GM12878 (cell line): ENCODE results near the gene GAREM1. TPM values are rescaled to one million over a fixed set of nuclear protein-coding genes. Genes with fewer than 3 reads are reported as not detected.

Source experiments
- ATAC-seq: fragments of 200-7000 bp; cut with Tn5 transposase; 3 replicates; pipeline ENCODE4 v1.9.1; 2020; ENCODE audit warnings: mild to moderate bottlenecking, moderate library complexity
- BruUV-seq: library from RNA; stranded (reverse); fragments of 400-500 nt; replicated peaks from 2 replicates; lab custom pipeline; 2021; lab: Mats Ljungman, UMichigan
- CTCF ChIA-PET: fragments of 300-600 bp; sonication (Branson Sonifier 250); formaldehyde crosslinking; extraction: SDS; loops from one replicate; lab custom pipeline; 2021; ENCODE audit warnings: inconsistent platforms; lab: Yijun Ruan, JAX
- POLR2A ChIA-PET: fragments of 350-600 bp; formaldehyde crosslinking; extraction: SDS; loops from one replicate; lab custom pipeline; 2021; ENCODE audit warnings: inconsistent platforms; lab: Charles Lee
- RAD21 ChIA-PET: fragments of 300-600 bp; sonication (Branson Sonifier 250); formaldehyde crosslinking; loops from one replicate; lab custom pipeline; 2023; ENCODE audit warnings: antibody characterized with exemption; ENCODE audit not compliant: unreplicated experiment; lab: Charles Lee
- SMC1A ChIA-PET: fragments of 300-600 bp; sonication (Branson Sonifier 250); formaldehyde crosslinking; loops from one replicate; lab custom pipeline; 2023; ENCODE audit not compliant: unreplicated experiment, uncharacterized antibody; lab: Charles Lee
- DNase-seq: peaks from one replicate; pipeline ENCODE4 v3.0.0-alpha.2; 2011; ENCODE audit warnings: low read depth, low spot score
- FAIRE-seq: peaks from 3 replicates; lab custom pipeline; 2011; peaks lifted over from hg19 to GRCh38; lab: Jason Lieb, UNC
- H2AFZ ChIP-seq: 2 replicates; pipeline ENCODE4 v1.6.0; 2011; ENCODE audit warnings: low read depth, low read length, control low read depth; ENCODE audit not compliant: control insufficient read depth
- H3K27ac ChIP-seq: 2 replicates; pipeline ENCODE4 v1.5.1; 2011; ENCODE audit warnings: control low read depth; ENCODE audit not compliant: control insufficient read depth, insufficient read depth
- H3K27me3 ChIP-seq, 2 experiments: replicated peaks in 1 of 2; 2 replicates each; pipeline versions ENCODE4 v1.6.0 to v1.6.1; 2011; ENCODE audit warnings: low read length in 1 of 2; ENCODE audit not compliant: control insufficient read depth in 2 of 2, insufficient read depth in 2 of 2
- H3K36me3 ChIP-seq, 2 experiments: 2 replicates each; pipeline ENCODE4 v1.5.1; 2011; ENCODE audit warnings: low read length in 1 of 2; ENCODE audit not compliant: control insufficient read depth in 2 of 2, insufficient read depth in 2 of 2
- H3K4me1 ChIP-seq: 2 replicates; pipeline ENCODE4 v1.6.1; 2011; ENCODE audit warnings: mild to moderate bottlenecking, low read length, moderate library complexity, mixed read lengths; ENCODE audit not compliant: control insufficient read depth, insufficient read depth
- H3K4me2 ChIP-seq: 2 replicates; pipeline ENCODE4 v1.6.0; 2011; ENCODE audit warnings: control low read depth; ENCODE audit not compliant: control insufficient read depth, insufficient read depth
- H3K4me3 ChIP-seq: fragments of 200-600 bp; sonication (generic); 2 replicates; pipeline ENCODE4 v1.5.1; 2016
- H3K79me2 ChIP-seq: 2 replicates; pipeline ENCODE4 v1.6.0; 2011; ENCODE audit warnings: low read length; ENCODE audit not compliant: control insufficient read depth, insufficient read depth
- H3K9ac ChIP-seq: 2 replicates; pipeline ENCODE4 v1.8.0; 2011; ENCODE audit warnings: low read length, control low read depth, mixed read lengths; ENCODE audit not compliant: control insufficient read depth, insufficient read depth
- H3K9me3 ChIP-seq: replicated peaks from 3 replicates; pipeline ENCODE4 v1.5.1; 2011; ENCODE audit warnings: mild to moderate bottlenecking, low read length; ENCODE audit not compliant: control insufficient read depth, insufficient read depth
- H4K20me1 ChIP-seq: 2 replicates; pipeline ENCODE4 v1.6.0; 2011; ENCODE audit not compliant: control insufficient read depth, insufficient read depth
- BCL3 ChIP-seq: IDR thresholded peaks from 2 replicates; pipeline ENCODE4 v1.6.1; 2011; ENCODE audit warnings: borderline replicate concordance, low read depth, mild to moderate bottlenecking, moderate library complexity, low read length; ENCODE audit not compliant: insufficient read depth, poor library complexity, severe bottlenecking
- EZH2 ChIP-seq: IDR thresholded peaks from 2 replicates; pipeline ENCODE4 v1.6.1; 2012; ENCODE audit warnings: low read depth, mild to moderate bottlenecking, control low read depth, inconsistent platforms, low read length, borderline replicate concordance; ENCODE audit not compliant: control insufficient read depth
- MAX ChIP-seq: IDR thresholded peaks from 2 replicates; pipeline ENCODE4 v1.6.1; 2012; ENCODE audit warnings: low read depth, low read length, improper control_type of control experiment
- WGBS: methylation state at CpG from one replicate; pipeline ENCODE4 v1.1.6; 2016; ENCODE audit warnings: low lambda C conversion rate; ENCODE audit not compliant: insufficient replicate concordance, insufficient coverage; ENCODE audit errors: missing lambda C conversion rate; 5-methylcytosine and 5-hydroxymethylcytosine counted together
- in situ Hi-C: fragments of 300-500 bp; cut with MboI; formaldehyde crosslinking; loops from 9 replicates; pipeline ENCODE4 v1.14.3; 2018; ENCODE audit warnings: mixed read lengths
- intact Hi-C: fragments of 100-400 bp; cut with micrococcal nuclease; formaldehyde crosslinking; loops from one replicate; pipeline ENCODE4 v1.14.2; 2022; ENCODE audit not compliant: unreplicated experiment
- polyA plus RNA-seq, 11 experiments: library from polyadenylated mRNA; depleted of rRNA in 4 of 11; unstranded in 6 of 11; stranded (reverse) in 5 of 11; fragments of >200 nt; fragmentation: Nextera tagmentation in 4 of 11; fragmentation: Illumina TruSeq in 1 of 11; extraction: Ambion mirVana in 4 of 11; extraction: Trizol in 1 of 11; gene quantifications; 1 replicate in 1 of 11; 2 replicates in 10 of 11; pipeline versions ENCODE4 v1.2.1 to v1.2.3, GENCODE V29; 2011 to 2016; ENCODE audit warnings: inconsistent platforms in 2 of 11, missing spikeins in 2 of 11, low read depth in 1 of 11
- total RNA-seq, 4 experiments: library from RNA; depleted of rRNA in 3 of 4; stranded (reverse); fragments of >200 nt in 3 of 4; fragmentation: Illumina TruSeq in 1 of 4; extraction: Trizol in 1 of 4; gene quantifications; 2 replicates each; pipeline versions ENCODE4 v1.2.1 to v1.2.3, GENCODE V29; 2013 to 2021

Gene GAREM1
- total and polyA plus RNA-seq, 10 of the 15 experiments (the other 5 are each of a cell fraction or from before 2014, with no cell fraction given), result 0.05 to 0.29 (median 0.05) TPM; not detected in 7

- intact Hi-C loops, result no loop called here
These were observed 219.2 kb downstream of the GAREM1 start for GRCh38 chr18:32251466-32251865.

More at GRCh38 chr18:32251466-32251865, 219.2 kb downstream of the GAREM1 start:
- FAIRE-seq, result no peak
- ChIA-PET SMC1A (no interaction called here), CTCF (interaction anchor here (0.6 to 1.0 kb wide), 3 partner anchors 13 to 1557 kb away, joined by 3 to 4 read pairs (median 3); no protein-coding TSS in a partner anchor), RAD21 (no interaction called here), POLR2A (interaction anchor here (0.5 kb wide), 1 partner anchor 33 kb away, joined by 5 read pairs; no protein-coding TSS in a partner anchor)
- H3K36me3 ChIP-seq, result no peaks in the 10 kb centered on the region
- BruUV-seq, result no TSS peak
- WGBS, result 21% methylated on average over 3 of the region's 3 CpGs
- H3K79me2 ChIP-seq, result no peaks in the 10 kb centered on the region
- in situ Hi-C loops, result no loop called here
- H3K4me2 ChIP-seq, result no peak overlapping the region
- no peaks in the 10 kb centered on the region for H3K4me1 ChIP-seq
- TF ChIP-seq MAX (no peak), EZH2 (no peak), BCL3 (no peak)
- no peak for ATAC-seq
- H2AFZ ChIP-seq, result no peak overlapping the region
- H3K9ac ChIP-seq, result no peak overlapping the region
- H4K20me1 ChIP-seq, result no peaks in the 10 kb centered on the region
- H3K27me3 ChIP-seq, result no peaks in the 10 kb centered on the region; a peak in 2 of 4 replicates
- DNase-seq, result no peak
- H3K4me3 ChIP-seq, result no peak overlapping the region
- no peaks in the 10 kb centered on the region for H3K9me3 ChIP-seq
- H3K27ac ChIP-seq, result no peak overlapping the region
